HG02870 (cell line): ENCODE results near the gene MS4A15.
"Not testable (repeated sequence)": the region's sequence is repeated elsewhere in the genome, so short reads cannot be mapped to it uniquely, and the experiment has no call there.

Source experiments
- ATAC-seq: cut with Tn5 transposase; IDR thresholded peaks from one replicate; pipeline ENCODE4 v1.9.1; 2021; ENCODE audit warnings: mild to moderate bottlenecking, moderate library complexity; ENCODE audit not compliant: unreplicated experiment

Gene MS4A15

GRCh38 chr11:60753309-60753708 lies 3.4 kb upstream of the MS4A15 start:
- ATAC-seq = no peak

GRCh38 chr11:60754887-60755286 lies 1.8 kb upstream of the MS4A15 start:
- ATAC-seq = no peak

- ATAC-seq = no peak
Observed at GRCh38 chr11:60757231-60757800, 649 bp downstream of the MS4A15 start.

- not testable (repeated sequence) for ATAC-seq
Observed at GRCh38 chr11:60758671-60759070, 2.0 kb downstream of the MS4A15 start.

- ATAC-seq = not testable (repeated sequence)
Observed at GRCh38 chr11:60759438-60760225, 3.0 kb downstream of the MS4A15 start.

- ATAC-seq = peak; percentile 24
Observed at GRCh38 chr11:60761436-60762190, 4.9 kb downstream of the MS4A15 start.

- peak; percentile 44 for ATAC-seq
Observed at GRCh38 chr11:60762851-60763691, 6.4 kb downstream of the MS4A15 start.

- peak; percentile 37 for ATAC-seq
Observed at GRCh38 chr11:60763692-60764369, 7.2 kb downstream of the MS4A15 start.

GRCh38 chr11:60764879-60765278 lies 8.2 kb downstream of the MS4A15 start:
- peak; percentile 41 for ATAC-seq

GRCh38 chr11:60765355-60765754 lies 8.7 kb downstream of the MS4A15 start:
- no peak for ATAC-seq

- no peak for ATAC-seq
Observed at GRCh38 chr11:60766547-60766946, 9.9 kb downstream of the MS4A15 start.

- no peak for ATAC-seq
Observed at GRCh38 chr11:60767388-60767811, 10.7 kb downstream of the MS4A15 start.

GRCh38 chr11:60768202-60768601 lies 11.5 kb downstream of the MS4A15 start:
- no peak for ATAC-seq

GRCh38 chr11:60769273-60769672 lies 12.6 kb downstream of the MS4A15 start:
- ATAC-seq = no peak

- no peak for ATAC-seq
Observed at GRCh38 chr11:60769811-60770210, 13.1 kb downstream of the MS4A15 start.

- ATAC-seq = no peak
Observed at GRCh38 chr11:60771146-60771545, 14.5 kb downstream of the MS4A15 start.

- peak; percentile 43 for ATAC-seq
Observed at GRCh38 chr11:60771879-60772525, 15.3 kb downstream of the MS4A15 start.

GRCh38 chr11:60772666-60773065 lies 16.0 kb downstream of the MS4A15 start:
- no peak for ATAC-seq

- no peak for ATAC-seq
Observed at GRCh38 chr11:60774726-60775125, 18.1 kb downstream of the MS4A15 start.
